GM12891 (cell line): ENCODE data around the gene IQCK.

ENCODE experiments used
- PAX5 ChIP-seq: IDR thresholded peaks from 2 replicates; pipeline ENCODE4 v1.6.1; 2011; ENCODE audit warnings: low read length, moderate library complexity, mild to moderate bottlenecking; ENCODE audit not compliant: insufficient read depth, severe bottlenecking
- POLR2A ChIP-seq: IDR thresholded peaks from 2 replicates; pipeline ENCODE4 v1.6.1; 2011; ENCODE audit warnings: low read depth, low read length, control low read depth
- POLR2AphosphoS5 ChIP-seq: IDR thresholded peaks from 2 replicates; pipeline ENCODE4 v1.6.1; 2011; ENCODE audit warnings: low read depth, low read length, control low read depth
- POU2F2 ChIP-seq: IDR thresholded peaks from 2 replicates; pipeline ENCODE4 v1.6.1; 2011; ENCODE audit warnings: low read depth, mild to moderate bottlenecking, control low read depth, low read length, moderate library complexity
- SPI1 ChIP-seq: IDR thresholded peaks from 2 replicates; pipeline ENCODE4 v1.6.1; 2011; ENCODE audit warnings: low read depth, low read length, control low read depth

- TF ChIP-seq POLR2AphosphoS5 (no peak), PAX5 (no peak), POLR2A (no peak), SPI1 (no peak), POU2F2 (no peak)
Measured at GRCh38 chr16:19890901-19891300, 172.8 kb downstream of the IQCK start.
